ENCODE data around the gene IVD. TPM values are rescaled to one million over a fixed set of nuclear protein-coding genes. Genes with fewer than 3 reads are reported as not detected.
A peak's percentile ranks its signal among the peaks of the same experiment; 100 is the strongest.

Gene IVD
- total and polyA plus RNA-seq, 5 donors: 60.5 to 85.6 (median 75.2) TPM

DNA sequence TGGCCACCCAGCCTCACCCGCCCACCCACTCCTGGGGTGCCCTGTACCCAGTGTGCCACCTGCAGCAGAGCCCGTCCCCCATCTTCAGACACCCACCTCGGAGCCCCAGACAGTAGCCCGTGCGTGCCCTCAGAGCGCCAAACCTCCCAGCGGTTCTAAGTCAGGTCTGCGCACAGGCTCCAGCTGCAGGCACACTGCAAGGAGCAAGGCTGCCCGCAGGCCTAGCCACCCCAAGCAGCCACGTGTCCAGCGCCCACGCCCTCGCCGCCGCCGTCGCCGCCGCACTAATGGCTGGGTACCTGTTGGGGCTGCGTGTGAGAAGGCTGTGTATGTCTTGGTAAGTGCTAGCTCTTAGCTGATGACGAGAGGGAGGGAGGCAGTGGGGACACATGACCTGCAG, 56.4 kb downstream of the IVD start:
- peak in 2 of 3 donors; percentile 10 to 42 for DNase-seq
- H3K9me3 ChIP-seq (ENCODE audit: control insufficient read depth, low read length): no peaks in the 10 kb centered on the region
- intact Hi-C loops (cut with DNase I): no loop called here
- 94% methylated on average over 21 of the region's 21 CpGs for WGBS
- no peak overlapping the region for H3K4me3 ChIP-seq (ENCODE audit: low read length)
- H3K27me3 ChIP-seq (ENCODE audit: control insufficient read depth, insufficient read depth): no peaks in the 10 kb centered on the region
- no peak for ATAC-seq
- H3K27ac ChIP-seq (ENCODE audit: low read length): no peak overlapping the region
- H3K4me1 ChIP-seq (ENCODE audit: control insufficient read depth, insufficient read depth, low read length): peaks cover under 1% of the 10 kb centered on the region

DNA sequence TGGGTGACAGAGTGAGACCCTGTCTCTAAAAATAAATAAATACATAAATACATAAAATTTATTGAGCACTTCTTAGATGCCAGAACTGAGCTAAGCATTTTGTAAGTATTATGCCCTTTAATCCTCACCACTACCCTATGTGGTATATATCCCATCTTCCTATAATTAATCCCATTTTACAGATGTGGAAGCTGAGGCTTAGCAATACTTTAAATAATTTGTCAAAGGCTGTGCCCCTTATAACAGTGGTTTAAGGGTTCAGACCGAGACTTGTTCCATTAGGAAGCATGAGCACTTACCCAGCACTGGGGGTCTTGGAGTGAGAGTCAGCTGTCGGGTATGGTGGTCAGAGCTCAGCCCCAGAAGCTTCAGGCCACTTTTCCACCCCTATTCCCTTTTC, 57.7 kb downstream of the IVD start:
- H3K9me3 ChIP-seq (ENCODE audit: control insufficient read depth, low read length): no peaks in the 10 kb centered on the region
- no peaks in the 10 kb centered on the region for H3K4me1 ChIP-seq (ENCODE audit: control insufficient read depth, insufficient read depth, low read length)
- intact Hi-C loops (cut with DNase I): no loop called here
- no peak overlapping the region for H3K4me3 ChIP-seq (ENCODE audit: low read length)
- ATAC-seq: no peak
- H3K27ac ChIP-seq (ENCODE audit: low read length): no peak overlapping the region
- 97% methylated on average over 2 of the region's 2 CpGs for WGBS
- DNase-seq: no peak
- no peaks in the 10 kb centered on the region for H3K27me3 ChIP-seq (ENCODE audit: control insufficient read depth, insufficient read depth)

DNA sequence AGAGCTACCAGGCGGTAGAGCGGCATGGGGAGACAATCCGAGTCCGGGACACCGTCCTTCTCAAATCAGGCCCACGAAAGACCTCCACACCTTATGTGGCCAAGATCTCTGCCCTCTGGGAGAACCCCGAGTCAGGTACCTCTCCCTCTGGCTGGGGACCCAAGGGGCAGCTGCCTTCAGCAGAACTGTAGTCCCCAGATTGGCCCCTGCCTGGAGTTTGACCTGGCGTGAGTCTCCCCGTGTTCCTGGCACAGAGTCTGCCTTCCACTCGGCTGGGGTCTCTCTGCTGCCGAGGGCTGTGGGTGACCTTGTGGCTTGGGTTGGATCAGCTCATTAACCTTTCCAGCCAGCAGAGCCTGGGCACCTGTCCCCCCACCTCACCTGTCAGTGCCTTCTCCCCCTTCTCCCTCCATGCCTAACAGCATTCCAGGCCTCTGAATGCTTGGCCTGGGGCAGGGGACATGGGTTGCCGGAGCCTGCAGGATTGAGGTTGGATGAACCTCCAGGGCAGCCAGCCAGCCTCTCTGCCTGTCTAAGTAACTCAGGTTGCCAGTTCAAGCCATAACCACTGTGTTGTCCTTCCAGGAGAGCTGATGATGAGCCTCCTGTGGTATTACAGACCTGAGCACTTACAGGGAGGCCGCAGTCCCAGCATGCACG, 58.4 kb downstream of the IVD start:
- ATAC-seq (no peak), DNase-seq (peak in 1 of 3 donors; percentile 29)
- Histone ChIP-seq H3K27ac (ENCODE audit: low read length) (no peak overlapping the region), H3K27me3 (ENCODE audit: control insufficient read depth, insufficient read depth) (no peaks in the 10 kb centered on the region), H3K4me3 (ENCODE audit: low read length) (no peak overlapping the region), H3K9me3 (ENCODE audit: control insufficient read depth, low read length) (no peaks in the 10 kb centered on the region), H3K4me1 (ENCODE audit: control insufficient read depth, insufficient read depth, low read length) (no peaks in the 10 kb centered on the region)
- WGBS: 91% methylated on average over 14 of the region's 14 CpGs
- intact Hi-C loops (cut with DNase I): no loop called here

DNA sequence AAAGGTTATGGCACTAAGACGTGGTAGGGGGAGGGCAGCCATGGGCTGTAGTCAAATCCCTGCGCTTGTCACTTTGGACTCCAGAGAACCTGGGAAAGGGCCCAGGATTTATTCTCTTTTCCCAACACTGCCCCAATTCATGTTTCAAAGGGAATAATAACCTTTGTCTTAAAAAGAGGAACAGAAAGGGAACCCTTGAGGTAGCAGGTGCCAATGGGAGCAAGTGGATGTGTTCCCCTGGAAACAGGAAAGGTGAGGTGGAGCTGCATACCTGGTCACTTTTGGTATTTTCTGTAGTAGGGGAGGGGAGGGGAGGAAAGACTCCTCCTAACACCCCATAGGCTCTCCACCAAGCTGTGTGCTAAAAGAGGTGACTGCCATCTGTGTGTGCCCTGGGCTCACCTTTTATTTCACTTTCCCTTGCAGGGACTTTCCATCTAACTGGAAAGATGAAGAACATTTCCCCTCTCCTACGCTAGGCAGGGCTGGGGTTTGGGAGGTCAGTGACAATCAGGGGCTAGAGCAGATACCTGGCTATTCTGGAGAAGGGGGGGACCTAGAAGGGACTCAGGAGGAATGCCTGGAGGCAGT, 59.1 kb downstream of the IVD start:
- H3K4me1 ChIP-seq (ENCODE audit: control insufficient read depth, insufficient read depth, low read length): no peaks in the 10 kb centered on the region
- 93% methylated on average over 3 of the region's 3 CpGs for WGBS
- intact Hi-C loops (cut with DNase I): no loop called here
- ATAC-seq: no peak
- H3K27ac ChIP-seq (ENCODE audit: low read length): no peak overlapping the region
- DNase-seq: no peak
- no peaks in the 10 kb centered on the region for H3K27me3 ChIP-seq (ENCODE audit: control insufficient read depth, insufficient read depth)
- H3K9me3 ChIP-seq (ENCODE audit: control insufficient read depth, low read length): no peaks in the 10 kb centered on the region
- no peak overlapping the region for H3K4me3 ChIP-seq (ENCODE audit: low read length)

DNA sequence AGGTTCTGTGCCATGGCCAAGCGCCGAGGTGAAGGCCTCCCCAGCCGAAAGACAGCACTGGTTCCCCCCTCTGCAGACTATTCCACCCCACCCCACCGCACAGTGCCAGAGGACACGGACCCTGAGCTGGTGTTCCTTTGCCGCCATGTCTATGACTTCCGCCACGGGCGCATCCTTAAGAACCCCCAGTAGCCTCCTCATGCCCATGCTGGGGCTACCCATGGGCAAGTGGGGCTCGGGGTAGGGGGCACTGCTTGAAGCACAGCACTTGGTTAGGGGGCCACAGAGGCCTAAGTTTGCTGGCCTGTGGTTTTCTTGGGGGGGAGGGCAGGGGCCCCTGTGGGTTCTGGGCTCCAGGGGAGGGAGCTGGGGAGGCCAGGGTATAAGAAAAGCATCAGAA, 60.3 kb downstream of the IVD start:
- intact Hi-C loops (cut with DNase I): no loop called here
- 97% methylated on average over 10 of the region's 10 CpGs for WGBS

DNA sequence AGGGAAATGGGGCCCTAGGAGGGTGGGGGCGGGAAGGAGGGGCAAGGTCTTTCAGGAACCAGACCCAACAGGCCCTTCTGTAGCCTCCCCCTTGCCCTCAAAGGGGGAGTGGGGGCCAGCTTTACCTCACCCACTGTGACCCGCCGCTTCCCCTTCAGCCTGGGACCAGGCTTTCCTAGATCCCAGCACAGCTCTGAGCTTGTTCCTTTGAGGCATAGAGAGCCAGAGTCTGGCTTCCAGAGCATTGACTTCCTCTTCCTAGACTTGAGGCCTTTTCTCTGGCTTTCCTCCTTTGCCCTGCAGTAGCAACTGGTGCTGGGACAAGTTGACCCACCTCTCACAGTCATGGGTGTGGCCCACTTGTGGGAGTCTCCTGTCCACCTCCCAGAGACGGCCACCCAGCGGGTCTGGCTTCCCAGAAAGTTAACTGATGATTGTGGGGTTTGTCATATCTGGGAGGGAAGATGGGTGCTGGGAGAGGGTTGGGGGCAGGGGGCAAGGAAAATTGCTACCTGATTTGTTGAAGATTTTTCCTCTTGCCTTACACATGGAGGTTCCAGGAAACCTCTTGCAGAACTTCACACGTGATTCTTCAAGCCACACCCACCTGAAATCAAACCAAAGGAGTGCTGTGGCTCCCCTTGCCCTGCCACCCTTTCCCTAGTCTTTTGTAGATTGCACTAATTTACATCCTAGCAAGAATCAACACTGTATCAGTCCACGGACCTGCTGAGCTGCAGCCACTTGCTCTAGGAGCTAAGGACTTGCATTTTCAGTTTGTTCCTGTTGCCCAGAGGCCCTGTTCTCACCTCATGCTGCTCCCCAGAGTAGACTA, 61.0 kb downstream of the IVD start:
- no peaks in the 10 kb centered on the region for H3K9me3 ChIP-seq (ENCODE audit: control insufficient read depth, low read length)
- DNase-seq (no peak), ATAC-seq (no peak)
- H3K4me1 ChIP-seq (ENCODE audit: control insufficient read depth, insufficient read depth, low read length): peaks cover 5% of the 10 kb centered on the region
- intact Hi-C loops (cut with DNase I): no loop called here
- no peaks in the 10 kb centered on the region for H3K27me3 ChIP-seq (ENCODE audit: control insufficient read depth, insufficient read depth)
- no peak overlapping the region for H3K27ac ChIP-seq (ENCODE audit: low read length)
- WGBS: 73% methylated on average over 7 of the region's 7 CpGs
- H3K4me3 ChIP-seq (ENCODE audit: low read length): no peak overlapping the region

More for the DNA sequence above, 60.3 kb downstream of the IVD start:
- no peaks in the 10 kb centered on the region for H3K27me3 ChIP-seq (ENCODE audit: control insufficient read depth, insufficient read depth)
- no peak overlapping the region for H3K4me3 ChIP-seq (ENCODE audit: low read length)
- DNase-seq (no peak), ATAC-seq (no peak)
- H3K9me3 ChIP-seq (ENCODE audit: control insufficient read depth, low read length): no peaks in the 10 kb centered on the region
- H3K27ac ChIP-seq (ENCODE audit: low read length): no peak overlapping the region
- H3K4me1 ChIP-seq (ENCODE audit: control insufficient read depth, insufficient read depth, low read length): peaks cover 5% of the 10 kb centered on the region

DNA sequence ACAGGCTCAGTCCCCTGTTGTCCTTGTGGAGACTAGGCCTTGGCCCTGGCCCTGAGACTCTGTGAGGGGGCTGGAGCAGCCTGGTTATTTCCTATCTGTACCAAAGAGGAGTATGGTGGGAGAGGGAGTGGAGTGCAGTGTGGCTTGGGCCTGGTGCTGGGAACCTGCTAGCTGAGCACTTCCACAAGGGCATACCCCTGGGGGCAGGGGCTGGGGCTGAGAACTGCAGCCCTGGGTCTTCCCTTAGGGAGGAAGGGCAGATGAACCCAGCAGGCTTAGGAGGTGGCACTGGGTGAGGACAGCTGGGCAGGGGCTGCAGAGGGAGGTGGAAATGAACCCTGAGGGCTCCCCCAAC, 61.6 kb downstream of the IVD start:
- H3K9me3 ChIP-seq (ENCODE audit: control insufficient read depth, low read length): no peaks in the 10 kb centered on the region
- no peak overlapping the region for H3K27ac ChIP-seq (ENCODE audit: low read length)
- no peaks in the 10 kb centered on the region for H3K27me3 ChIP-seq (ENCODE audit: control insufficient read depth, insufficient read depth)
- H3K4me3 ChIP-seq (ENCODE audit: low read length): no peak overlapping the region
- no peak for DNase-seq
- intact Hi-C loops (cut with DNase I): no loop called here
- ATAC-seq: no peak
- peaks cover 5% of the 10 kb centered on the region for H3K4me1 ChIP-seq (ENCODE audit: control insufficient read depth, insufficient read depth, low read length)

DNA sequence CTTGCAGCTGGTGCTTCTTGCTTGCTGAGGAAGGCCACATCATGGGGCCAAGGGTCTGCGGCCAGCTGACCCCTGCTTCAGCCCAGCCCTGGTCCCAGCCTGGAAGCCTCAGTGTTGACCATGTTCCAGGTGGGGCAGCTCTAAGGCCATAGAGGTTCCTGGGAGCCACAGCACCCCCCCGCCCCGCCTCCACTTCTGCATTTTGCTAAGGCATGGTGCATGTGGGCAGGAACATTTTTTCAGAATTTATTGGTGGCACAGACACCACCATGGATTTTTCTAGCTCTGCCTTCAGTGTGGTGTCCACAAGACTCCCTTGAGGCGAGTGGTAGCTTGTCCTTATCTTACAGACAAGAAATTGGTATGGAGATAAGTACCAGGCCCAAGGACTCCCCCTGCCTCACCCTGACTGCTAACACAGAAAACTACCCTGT, 63.3 kb downstream of the IVD start:
- Histone ChIP-seq H3K27ac (ENCODE audit: low read length) (no peak overlapping the region), H3K4me1 (ENCODE audit: control insufficient read depth, insufficient read depth, low read length) (peaks cover 5% of the 10 kb centered on the region), H3K9me3 (ENCODE audit: control insufficient read depth, low read length) (no peaks in the 10 kb centered on the region), H3K27me3 (ENCODE audit: control insufficient read depth, insufficient read depth) (no peaks in the 10 kb centered on the region), H3K4me3 (ENCODE audit: low read length) (no peak overlapping the region)
- DNase-seq (no peak), ATAC-seq (no peak)
- 91% methylated on average over 4 of the region's 4 CpGs for WGBS
- intact Hi-C loops (cut with DNase I): no loop called here

DNA sequence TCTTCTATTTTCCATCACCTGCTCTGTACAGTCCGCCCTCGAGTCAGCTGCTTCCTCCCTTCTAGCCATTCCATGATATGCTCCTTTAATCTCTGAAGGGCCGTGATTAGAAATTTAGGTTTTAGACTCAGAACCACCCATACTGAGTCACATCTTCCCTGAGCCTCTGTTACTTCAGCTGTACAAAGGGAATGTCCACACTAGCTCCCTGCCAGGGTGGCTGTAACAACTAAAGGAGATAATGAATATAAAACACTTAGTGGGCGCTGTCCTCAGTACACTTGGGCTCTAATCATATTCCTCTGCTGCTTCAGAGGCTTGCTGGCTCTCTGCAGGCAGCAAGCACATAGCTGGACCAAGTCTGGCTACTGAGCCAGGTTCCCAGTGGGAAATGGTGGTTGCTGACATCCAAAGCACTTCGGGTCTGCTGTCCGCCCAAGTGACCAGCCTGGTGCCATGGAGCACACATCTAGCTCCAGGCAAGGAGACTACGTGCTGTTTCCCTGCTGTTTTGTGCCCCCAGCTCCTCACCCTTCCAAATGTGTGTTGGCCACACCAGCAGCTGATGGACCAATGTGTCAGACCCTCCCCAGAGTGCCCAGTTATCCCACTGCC, 64.3 kb downstream of the IVD start:
- Histone ChIP-seq H3K9me3 (ENCODE audit: control insufficient read depth, low read length) (no peaks in the 10 kb centered on the region), H3K27me3 (ENCODE audit: control insufficient read depth, insufficient read depth) (no peaks in the 10 kb centered on the region), H3K4me1 (ENCODE audit: control insufficient read depth, insufficient read depth, low read length) (peaks cover 5% of the 10 kb centered on the region), H3K4me3 (ENCODE audit: low read length) (no peak overlapping the region), H3K27ac (ENCODE audit: low read length) (peak overlapping the region; percentile 78)
- intact Hi-C loops (cut with DNase I): no loop called here
- ATAC-seq (peak in 1 of 2 donors; percentile 34), DNase-seq (no peak)
- WGBS: 61% methylated on average over 7 of the region's 7 CpGs

DNA sequence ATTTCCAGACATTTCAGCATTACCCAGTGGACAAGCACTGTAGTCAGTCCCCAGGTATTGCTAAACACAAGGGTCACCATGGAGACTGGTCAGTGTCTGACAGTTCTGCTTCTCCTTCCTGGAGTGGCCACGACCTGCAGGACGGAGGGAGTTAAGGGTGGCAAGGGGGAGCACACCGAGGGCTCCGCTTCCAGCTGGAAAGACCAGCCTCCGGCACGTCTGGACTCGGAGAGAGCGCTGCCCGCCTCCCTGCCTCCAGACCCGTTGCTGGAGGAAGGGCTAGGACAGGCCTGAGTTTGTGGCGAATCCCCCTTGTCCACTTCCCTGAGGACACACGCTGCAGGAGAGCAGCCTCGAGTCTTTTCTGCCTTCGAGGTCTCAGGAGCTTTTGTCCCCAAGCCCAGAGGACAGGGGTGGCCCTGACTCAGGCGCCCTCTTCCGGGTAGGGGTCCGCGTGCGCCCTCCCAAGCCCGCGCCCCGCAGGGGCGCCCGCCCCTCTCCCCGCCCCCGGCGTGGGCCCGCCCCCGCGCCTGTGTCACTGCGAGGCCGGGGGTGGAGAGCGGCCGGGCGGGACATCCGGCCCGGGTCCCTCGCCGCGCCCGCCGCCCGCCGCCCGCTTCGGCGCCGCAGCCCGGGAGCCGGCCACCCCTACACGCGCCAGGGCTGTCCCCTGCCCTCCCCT, 65.0 kb downstream of the IVD start, which contains the start of gene CHST14:
Gene CHST14, plus strand, starts transcription at position 562 of the 682 bp plus-strand sequence. CDS start 230 bp downstream, outside the sequence.
- intact Hi-C loops (cut with DNase I): no loop called here
- no peaks in the 10 kb centered on the region for H3K27me3 ChIP-seq (ENCODE audit: control insufficient read depth, insufficient read depth)
- H3K4me1 ChIP-seq (ENCODE audit: control insufficient read depth, insufficient read depth, low read length): peaks cover 5% of the 10 kb centered on the region
- DNase-seq (peak; percentile 65 to 90 (median 89)), ATAC-seq (peak; percentile 88 to 92)
- WGBS: under 1% methylated on average over 52 of the region's 52 CpGs
- H3K27ac ChIP-seq (ENCODE audit: low read length): peak within 1 kb of the TSS; percentile 78
- peak within 1 kb of the TSS; percentile 88 for H3K4me3 ChIP-seq (ENCODE audit: low read length)
- H3K9me3 ChIP-seq (ENCODE audit: control insufficient read depth, low read length): no peaks in the 10 kb centered on the region

Data from right cardiac atrium (tissue), 5 donors.